Central memory CD8-positive, alpha-beta T cell (primary cell): ENCODE data around the gene SLC10A6.

Experiments used
- ATAC-seq: fragments of 150-1000 bp; cut with Tn5 transposase; replicated peaks from 2 replicates; pipeline ENCODE4 v1.10.0; 2022; ENCODE audit warnings: mild to moderate bottlenecking, moderate FRiP score, moderate number of reproducible peaks; ENCODE audit not compliant: poor library complexity, severe bottlenecking; ENCODE audit errors: extremely low read depth
- DNase-seq, 2 donors: peaks; one replicate each; pipeline ENCODE4 v3.0.0; 2021; ENCODE audit warnings: low spot score in 2 of 2
- H3K27ac Mint-ChIP-seq: one replicate; pipeline ENCODE4 v1.8.0; 2022; ENCODE audit warnings: low read depth, mild to moderate bottlenecking, moderate library complexity, mixed read lengths
- H3K27me3 Mint-ChIP-seq: one replicate; pipeline ENCODE4 v1.8.0; 2022; ENCODE audit warnings: mixed read lengths
- H3K36me3 Mint-ChIP-seq: one replicate; pipeline ENCODE4 v1.8.0; 2022; ENCODE audit warnings: mild to moderate bottlenecking, moderate library complexity, mixed read lengths; ENCODE audit not compliant: insufficient read depth
- H3K4me1 Mint-ChIP-seq: one replicate; pipeline ENCODE4 v1.8.0; 2022; ENCODE audit warnings: mixed read lengths
- H3K4me3 Mint-ChIP-seq: one replicate; pipeline ENCODE4 v1.8.0; 2022; ENCODE audit warnings: mild to moderate bottlenecking, moderate library complexity, mixed read lengths
- H3K9me3 Mint-ChIP-seq: one replicate; pipeline ENCODE4 v1.8.0; 2022; ENCODE audit warnings: mixed read lengths

Gene SLC10A6

DNA sequence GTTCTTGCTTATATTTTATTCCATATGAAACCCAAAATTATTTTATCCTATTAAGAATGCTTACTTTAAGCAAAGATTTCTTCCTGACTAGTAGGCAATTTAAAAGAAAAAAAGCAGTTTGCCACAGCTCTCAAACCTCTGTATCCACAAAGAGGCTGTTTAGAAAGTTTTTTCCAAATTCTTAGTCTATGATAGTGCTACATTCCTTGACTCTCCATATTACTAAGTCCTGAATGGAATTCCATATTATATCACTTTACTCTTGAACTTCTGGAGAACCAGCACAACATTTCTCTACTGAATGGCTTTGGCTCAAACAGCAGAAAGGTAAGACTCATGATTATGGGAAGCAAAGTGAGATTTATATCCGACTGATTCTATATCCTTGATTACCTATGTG lies 8.3 kb downstream of the SLC10A6 start:
- DNase-seq (no peak), ATAC-seq (no peak)
- peaks cover 6% of the 10 kb centered on the region for H3K27me3 Mint-ChIP-seq
- H3K4me1 Mint-ChIP-seq = no peaks in the 10 kb centered on the region
- H3K27ac Mint-ChIP-seq = no peak overlapping the region
- H3K36me3 Mint-ChIP-seq = no peaks in the 10 kb centered on the region
- H3K4me3 Mint-ChIP-seq = no peak overlapping the region
- H3K9me3 Mint-ChIP-seq = no peaks in the 10 kb centered on the region

DNA sequence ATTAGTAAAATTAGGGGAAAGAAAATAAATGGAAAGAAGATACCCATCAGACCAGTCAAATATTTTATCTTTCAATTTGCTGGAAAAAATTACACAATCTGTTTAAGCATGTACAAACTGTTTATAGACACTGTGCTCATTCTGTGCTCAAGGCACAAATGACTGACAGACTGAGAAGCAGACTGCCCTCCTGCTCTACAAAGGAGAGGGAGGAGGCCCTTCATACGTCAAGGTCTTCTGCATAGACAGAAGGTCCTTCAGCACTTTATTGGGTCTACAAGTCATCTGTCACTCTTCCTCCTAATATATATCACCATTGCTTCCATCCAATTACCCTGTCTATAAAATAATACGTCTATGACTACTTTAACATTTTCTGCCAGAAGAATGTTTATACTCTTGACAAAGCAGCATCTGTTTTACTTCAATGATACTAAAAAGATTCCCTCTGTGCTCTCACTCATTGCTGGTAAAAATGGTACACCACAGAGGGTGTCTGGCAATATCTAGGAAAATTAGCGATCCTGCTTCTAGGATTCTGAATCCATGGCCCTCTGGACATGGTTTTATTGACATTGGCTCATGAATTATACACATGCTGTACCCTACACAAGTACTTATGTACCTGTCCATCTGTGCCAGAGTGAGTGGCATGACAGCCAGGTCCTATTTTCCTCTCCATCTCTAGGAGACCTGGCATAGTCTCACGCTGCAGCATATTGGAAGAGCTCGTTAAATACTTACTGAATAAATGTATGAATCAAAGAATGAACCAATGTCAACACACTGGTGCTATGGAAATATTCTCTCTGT lies 11.3 kb downstream of the SLC10A6 start:
- Mint-ChIP-seq H3K36me3 (no peaks in the 10 kb centered on the region), H3K27me3 (peaks cover 25% of the 10 kb centered on the region), H3K27ac (no peak overlapping the region), H3K4me1 (no peaks in the 10 kb centered on the region), H3K9me3 (no peaks in the 10 kb centered on the region), H3K4me3 (no peak overlapping the region)
- DNase-seq = no peak
- ATAC-seq = no peak

DNA sequence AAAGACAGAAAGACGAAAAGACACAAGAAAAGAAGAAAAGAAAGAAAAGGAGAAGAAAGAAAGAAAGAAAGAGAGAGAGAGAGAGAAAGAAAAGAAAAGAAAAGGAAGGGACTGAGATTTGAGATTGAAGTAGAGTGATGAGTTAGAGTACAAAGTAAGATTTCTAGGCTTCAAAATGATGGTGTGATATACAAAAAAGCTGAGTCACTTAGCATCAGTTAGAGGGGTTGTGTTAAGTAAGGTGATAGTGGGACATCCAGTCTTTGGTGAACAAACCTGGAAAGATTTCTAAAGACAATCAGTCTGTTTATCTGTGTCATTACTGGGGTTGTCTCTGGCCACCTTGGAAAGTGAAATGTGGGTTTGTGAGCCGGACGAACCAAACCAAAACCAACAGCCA lies 13.5 kb downstream of the SLC10A6 start:
- Mint-ChIP-seq H3K4me1 (no peaks in the 10 kb centered on the region), H3K27ac (no peak overlapping the region), H3K36me3 (no peaks in the 10 kb centered on the region), H3K9me3 (no peaks in the 10 kb centered on the region), H3K4me3 (no peak overlapping the region), H3K27me3 (peaks cover 25% of the 10 kb centered on the region)
- DNase-seq (no peak), ATAC-seq (no peak)

DNA sequence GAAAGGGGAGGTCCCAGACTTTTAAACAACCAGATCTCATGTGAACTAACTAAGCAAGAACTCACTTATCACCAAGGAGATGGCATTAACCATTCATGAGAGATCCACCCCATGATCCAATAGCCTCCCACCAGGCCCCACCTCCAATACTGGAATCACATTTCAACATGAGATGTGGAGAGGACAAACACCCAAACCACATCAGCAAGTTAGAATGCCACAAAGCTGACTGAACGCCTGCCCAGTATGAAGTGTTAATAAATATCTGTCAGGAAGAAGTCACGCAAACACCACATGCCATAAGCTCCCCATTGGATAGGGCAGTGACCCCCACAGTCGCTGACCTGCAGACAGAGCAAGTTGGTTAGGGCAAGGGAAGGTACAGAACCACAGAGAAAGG lies 14.3 kb downstream of the SLC10A6 start:
- Mint-ChIP-seq H3K36me3 (no peaks in the 10 kb centered on the region), H3K27me3 (peaks cover 25% of the 10 kb centered on the region), H3K27ac (no peak overlapping the region), H3K9me3 (no peaks in the 10 kb centered on the region), H3K4me3 (no peak overlapping the region), H3K4me1 (no peaks in the 10 kb centered on the region)
- no peak for DNase-seq
- no peak for ATAC-seq

DNA sequence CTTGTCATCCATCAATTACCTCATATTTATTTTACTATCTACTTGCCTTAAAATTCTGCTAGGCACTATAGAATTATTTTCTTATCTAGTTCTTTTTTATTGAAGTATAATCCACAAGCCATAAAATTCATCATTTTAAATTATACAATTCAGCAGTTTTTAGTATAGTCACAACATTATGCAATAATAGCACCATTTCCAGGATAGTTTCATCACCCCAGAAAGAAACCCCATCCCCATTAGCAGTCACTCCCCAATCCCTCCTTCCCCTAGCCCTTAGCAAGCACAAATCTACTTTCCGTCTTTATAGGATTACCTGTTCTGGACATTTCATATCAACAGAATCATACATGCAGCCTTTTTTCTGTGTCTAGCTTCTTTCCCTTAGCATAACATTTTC lies 15.6 kb downstream of the SLC10A6 start:
- H3K36me3 Mint-ChIP-seq = no peaks in the 10 kb centered on the region
- peaks cover 31% of the 10 kb centered on the region for H3K27me3 Mint-ChIP-seq
- no peak overlapping the region for H3K4me3 Mint-ChIP-seq
- ATAC-seq (no peak), DNase-seq (no peak)
- no peak overlapping the region for H3K27ac Mint-ChIP-seq
- no peaks in the 10 kb centered on the region for H3K4me1 Mint-ChIP-seq
- H3K9me3 Mint-ChIP-seq = no peaks in the 10 kb centered on the region

DNA sequence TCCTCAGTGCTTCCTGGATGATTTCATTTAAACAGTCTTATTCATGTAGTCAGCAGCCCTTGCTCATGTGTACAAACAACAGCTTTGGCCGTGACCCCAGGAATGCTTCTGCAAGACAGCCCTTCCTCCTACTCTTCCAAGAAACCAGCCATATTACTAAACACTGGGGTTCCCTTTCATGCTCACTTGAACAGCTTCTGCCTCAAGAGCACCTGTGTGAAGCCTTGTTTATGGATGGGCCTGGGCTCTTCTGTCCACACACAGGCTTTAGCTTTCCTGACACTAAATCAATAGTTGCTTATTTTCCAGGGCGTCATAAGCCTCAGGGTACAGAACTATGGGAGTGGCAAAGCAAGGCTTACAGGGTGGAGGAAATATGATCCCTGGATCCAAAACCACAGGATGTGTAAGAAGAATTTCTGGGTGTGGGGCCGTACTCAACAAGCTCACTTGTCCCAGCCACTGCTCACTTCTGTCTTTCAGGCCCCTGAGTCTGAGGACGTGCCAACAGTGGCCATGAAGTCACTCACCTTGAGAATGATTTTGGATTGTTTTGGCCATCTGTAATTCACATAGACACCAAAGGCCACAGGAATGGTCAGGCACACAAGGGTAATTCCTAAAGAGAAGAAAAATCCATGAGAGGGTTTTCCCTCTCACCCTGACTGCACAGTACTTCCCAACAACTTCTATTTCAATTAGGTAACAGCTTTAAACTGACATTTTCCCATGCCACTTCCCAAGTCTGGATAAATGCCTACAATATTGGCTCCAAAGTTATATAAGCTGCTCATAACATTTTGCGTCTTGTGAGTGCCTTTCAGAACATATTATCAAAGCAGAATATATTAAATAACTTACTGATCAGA lies 17.7 kb downstream of the SLC10A6 start:
- Mint-ChIP-seq H3K9me3 (no peaks in the 10 kb centered on the region), H3K27me3 (peaks cover 38% of the 10 kb centered on the region), H3K27ac (no peak overlapping the region), H3K36me3 (peaks cover 1% of the 10 kb centered on the region), H3K4me3 (no peak overlapping the region), H3K4me1 (no peaks in the 10 kb centered on the region)
- ATAC-seq = no peak
- DNase-seq = no peak

DNA sequence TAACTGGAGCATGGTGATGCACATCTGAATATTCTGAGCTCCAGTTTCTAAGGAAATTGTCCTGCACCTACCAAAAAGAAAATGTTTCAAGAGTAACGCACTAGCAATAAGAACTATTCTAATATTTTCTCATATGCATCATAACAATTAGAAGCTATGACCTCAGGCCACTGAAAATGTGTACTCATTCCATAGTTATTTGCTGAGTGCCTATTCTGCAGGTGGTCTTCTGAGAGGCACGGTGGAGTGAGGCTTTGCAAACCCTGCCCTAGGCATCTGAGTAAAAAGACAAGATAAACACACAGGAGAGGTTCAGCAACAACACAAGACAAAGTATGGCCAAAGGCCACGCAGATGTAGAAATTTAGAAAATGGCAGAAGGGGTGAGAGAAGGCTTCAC lies 23.7 kb downstream of the SLC10A6 start:
- H3K4me1 Mint-ChIP-seq = no peaks in the 10 kb centered on the region
- H3K27me3 Mint-ChIP-seq = peaks cover 19% of the 10 kb centered on the region
- no peak for DNase-seq
- H3K27ac Mint-ChIP-seq = no peak overlapping the region
- H3K36me3 Mint-ChIP-seq = peaks cover 1% of the 10 kb centered on the region
- no peak overlapping the region for H3K4me3 Mint-ChIP-seq
- ATAC-seq = no peak
- H3K9me3 Mint-ChIP-seq = no peaks in the 10 kb centered on the region

DNA sequence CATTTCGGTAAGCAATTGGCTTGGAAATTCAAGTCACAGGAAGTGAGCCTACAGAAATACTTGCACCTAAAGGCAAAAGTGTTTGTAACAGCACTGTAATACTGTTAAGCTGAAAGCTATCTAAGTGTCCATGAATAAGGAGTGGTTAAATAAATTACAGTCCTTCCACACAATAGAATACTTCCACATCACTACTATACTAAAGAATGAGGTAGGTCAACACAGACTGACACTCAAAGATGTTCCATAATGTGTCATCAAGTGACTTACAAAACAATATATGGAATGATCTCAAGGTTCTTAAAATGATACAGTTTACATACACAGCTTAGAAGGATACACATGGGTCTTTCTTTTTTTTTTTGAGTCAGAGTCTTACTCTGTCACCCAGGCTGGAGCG lies 27.0 kb downstream of the SLC10A6 start:
- H3K27ac Mint-ChIP-seq = no peak overlapping the region
- no peaks in the 10 kb centered on the region for H3K4me1 Mint-ChIP-seq
- H3K4me3 Mint-ChIP-seq = no peak overlapping the region
- no peaks in the 10 kb centered on the region for H3K9me3 Mint-ChIP-seq
- no peak for ATAC-seq
- H3K36me3 Mint-ChIP-seq = no peaks in the 10 kb centered on the region
- H3K27me3 Mint-ChIP-seq = no peaks in the 10 kb centered on the region
- DNase-seq = no peak

DNA sequence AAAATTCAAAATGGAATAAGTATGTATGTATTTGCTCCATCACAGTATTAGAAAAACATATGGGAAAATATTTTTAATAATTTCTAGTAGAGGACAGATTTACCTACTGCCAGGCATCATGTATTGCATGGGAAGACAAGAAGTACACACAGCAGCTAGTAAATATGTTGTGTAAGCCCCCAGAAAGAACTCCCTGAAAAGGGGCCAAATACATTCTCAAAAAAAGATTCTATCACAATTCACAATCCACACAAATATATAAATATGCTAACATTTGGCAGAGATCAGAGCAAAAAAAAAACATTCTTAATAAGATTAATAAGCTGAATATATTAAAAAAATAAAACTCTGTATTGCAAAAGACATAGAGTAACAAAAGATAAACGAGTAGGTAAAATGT lies 28.0 kb downstream of the SLC10A6 start:
- no peak for ATAC-seq

DNA sequence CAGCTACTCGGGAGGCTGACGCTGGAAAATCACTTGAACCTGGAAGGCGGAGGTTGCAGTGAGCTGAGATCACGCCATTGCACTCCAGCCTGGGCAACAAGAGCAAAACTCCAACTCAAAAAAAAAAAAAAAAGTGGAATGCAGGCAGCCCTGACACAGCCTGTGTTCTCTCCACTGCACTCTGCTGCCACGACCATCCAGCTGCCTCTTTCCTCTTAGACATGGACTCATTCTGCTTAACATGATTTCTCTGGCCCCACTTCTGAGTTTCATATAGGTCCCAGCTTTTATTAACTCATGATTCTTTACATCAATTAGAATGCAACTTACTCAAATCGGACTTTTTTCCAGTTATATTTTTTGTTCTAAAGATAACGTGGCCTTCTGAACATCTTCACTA lies 29.6 kb downstream of the SLC10A6 start:
- no peaks in the 10 kb centered on the region for H3K9me3 Mint-ChIP-seq
- no peaks in the 10 kb centered on the region for H3K27me3 Mint-ChIP-seq
- ATAC-seq = no peak
- no peak overlapping the region for H3K4me3 Mint-ChIP-seq
- no peak overlapping the region for H3K27ac Mint-ChIP-seq
- no peak for DNase-seq
- H3K36me3 Mint-ChIP-seq = no peaks in the 10 kb centered on the region
- H3K4me1 Mint-ChIP-seq = no peaks in the 10 kb centered on the region

More for the DNA sequence above, 28.0 kb downstream of the SLC10A6 start:
- Mint-ChIP-seq H3K4me1 (no peaks in the 10 kb centered on the region), H3K36me3 (no peaks in the 10 kb centered on the region), H3K4me3 (no peak overlapping the region), H3K27ac (no peak overlapping the region), H3K27me3 (no peaks in the 10 kb centered on the region), H3K9me3 (no peaks in the 10 kb centered on the region)
- DNase-seq = no peak

DNA sequence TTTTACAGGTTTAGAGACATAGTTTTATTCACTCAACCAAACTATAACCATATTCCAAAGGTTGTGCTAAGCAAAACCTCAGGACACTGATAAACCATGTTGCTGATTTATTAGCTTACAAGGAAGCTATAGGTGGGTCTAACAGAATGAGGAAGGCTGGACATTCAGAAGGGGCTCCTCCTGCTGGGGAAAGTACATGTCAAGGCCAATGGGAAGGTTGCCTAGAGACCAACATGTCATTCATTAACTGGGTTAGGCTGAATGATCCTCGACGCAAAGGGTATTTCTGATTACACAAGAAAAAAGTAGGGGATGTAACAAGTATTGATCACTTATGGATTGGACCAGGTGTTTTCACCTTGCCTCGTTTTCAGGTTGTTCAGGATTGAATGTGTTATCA lies 30.3 kb downstream of the SLC10A6 start:
- no peak overlapping the region for H3K4me3 Mint-ChIP-seq

DNA sequence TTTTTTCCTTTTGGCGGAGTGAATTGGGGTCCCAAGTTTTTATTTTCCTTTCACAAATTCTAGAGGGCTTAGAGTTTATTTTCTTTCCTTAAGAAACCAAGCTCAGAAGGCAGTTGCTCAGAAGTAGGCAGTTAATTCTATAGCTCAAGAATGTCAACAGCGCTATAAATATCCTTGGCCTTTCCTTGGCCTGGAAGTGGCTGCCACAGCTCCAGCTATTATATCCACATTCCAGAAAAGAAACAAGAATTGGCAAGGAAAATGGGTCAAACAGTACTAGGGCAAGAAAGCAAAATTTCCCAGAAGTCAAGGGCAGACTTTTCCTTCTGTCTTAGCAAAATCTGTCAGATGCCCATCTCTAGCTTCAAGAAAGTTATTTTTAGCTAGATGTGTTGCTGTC lies 31.0 kb downstream of the SLC10A6 start:
- H3K4me3 Mint-ChIP-seq = no peak overlapping the region
- no peak for ATAC-seq
- no peak overlapping the region for H3K27ac Mint-ChIP-seq

More for the DNA sequence above, 30.3 kb downstream of the SLC10A6 start:
- Mint-ChIP-seq H3K4me1 (no peaks in the 10 kb centered on the region), H3K9me3 (no peaks in the 10 kb centered on the region), H3K36me3 (no peaks in the 10 kb centered on the region), H3K27me3 (no peaks in the 10 kb centered on the region), H3K27ac (no peak overlapping the region)
- DNase-seq (no peak), ATAC-seq (no peak)

More for the DNA sequence above, 31.0 kb downstream of the SLC10A6 start:
- no peak for DNase-seq
- H3K4me1 Mint-ChIP-seq = no peaks in the 10 kb centered on the region
- no peaks in the 10 kb centered on the region for H3K9me3 Mint-ChIP-seq
- no peaks in the 10 kb centered on the region for H3K36me3 Mint-ChIP-seq
- no peaks in the 10 kb centered on the region for H3K27me3 Mint-ChIP-seq
